OCI-LY1 (cell line): ENCODE results near the gene SLAMF1.

Experiments
- H2AFZ ChIP-seq: fragments of 200-600 bp; sonication (generic), shearing (Covaris generic); 2 replicates; pipeline ENCODE4 v1.6.0; 2014; ENCODE audit warnings: antibody characterized with exemption, mild to moderate bottlenecking, low read length
- H3F3A ChIP-seq: fragments of 200-600 bp; sonication (generic), shearing (Covaris generic); 2 replicates; pipeline ENCODE4 v1.6.0; 2014; ENCODE audit warnings: mild to moderate bottlenecking, antibody characterized with exemption, low read length, moderate library complexity; ENCODE audit not compliant: insufficient read depth
- H3K27ac ChIP-seq: fragments of 200-600 bp; sonication (generic); 2 replicates; pipeline ENCODE4 v1.5.1; 2014; ENCODE audit warnings: low read length, mixed run types, mild to moderate bottlenecking, low read depth; ENCODE audit not compliant: poor library complexity, severe bottlenecking
- H3K27me3 ChIP-seq: fragments of 200-600 bp; sonication (generic); 2 replicates; pipeline ENCODE4 v1.6.0; 2014; ENCODE audit warnings: antibody characterized with exemption, mild to moderate bottlenecking, low read length, moderate library complexity; ENCODE audit not compliant: insufficient read depth
- H3K36me3 ChIP-seq: fragments of 200-600 bp; sonication (generic); 2 replicates; pipeline ENCODE4 v1.6.1; 2014; ENCODE audit warnings: mild to moderate bottlenecking, antibody characterized with exemption, low read length, moderate library complexity, mixed read lengths; ENCODE audit not compliant: insufficient read depth
- H3K4me1 ChIP-seq: fragments of 200-600 bp; sonication (generic); 2 replicates; pipeline ENCODE4 v1.5.1; 2014; ENCODE audit warnings: mild to moderate bottlenecking, low read length, moderate library complexity; ENCODE audit not compliant: insufficient read depth, severe bottlenecking
- H3K4me2 ChIP-seq: fragments of 200-600 bp; sonication (generic), shearing (Covaris generic); 2 replicates; pipeline ENCODE4 v1.6.1; 2014; ENCODE audit warnings: low read length
- H3K4me3 ChIP-seq: fragments of 200-600 bp; sonication (generic); 2 replicates; pipeline ENCODE4 v1.5.1; 2014; ENCODE audit warnings: low read length, low read depth, mild to moderate bottlenecking, mixed read lengths; ENCODE audit not compliant: poor library complexity, severe bottlenecking
- H3K79me2 ChIP-seq: fragments of 200-600 bp; shearing (Covaris generic); 2 replicates; pipeline ENCODE4 v1.6.1; 2016; ENCODE audit warnings: mixed run types, low read length, mixed read lengths; ENCODE audit not compliant: insufficient read depth
- H3K9ac ChIP-seq: fragments of 200-600 bp; sonication (generic), shearing (Covaris generic); 2 replicates; pipeline ENCODE4 v1.6.1; 2014; ENCODE audit warnings: mild to moderate bottlenecking, low read length, mixed read lengths
- H3K9me2 ChIP-seq: fragments of 200-600 bp; sonication (generic), shearing (Covaris generic); 2 replicates; pipeline ENCODE4 v1.6.1; 2014; ENCODE audit warnings: low read depth, mild to moderate bottlenecking, low read length, mixed read lengths
- H3K9me3 ChIP-seq: fragments of 200-600 bp; shearing (Covaris generic); 2 replicates; pipeline ENCODE4 v1.6.1; 2014; ENCODE audit warnings: low read length, mixed read lengths
- H4K20me1 ChIP-seq: fragments of 200-600 bp; sonication (generic), shearing (Covaris generic); 2 replicates; pipeline ENCODE4 v1.6.0; 2016; ENCODE audit warnings: mild to moderate bottlenecking, low read length; ENCODE audit not compliant: insufficient read depth
- EZH2 ChIP-seq: fragments of 200-600 bp; sonication (generic), shearing (Covaris generic); IDR thresholded peaks from 2 replicates; pipeline ENCODE4 v1.8.0; 2017; ENCODE audit warnings: borderline replicate concordance, mixed run types, mild to moderate bottlenecking, antibody characterized with exemption, low read length, moderate library complexity, mixed read lengths
- TF ChIP-seq, protein P1 (sequence below): fragments of 200-600 bp; sonication (generic), shearing (Covaris generic); IDR thresholded peaks from 2 replicates; pipeline ENCODE4 v1.5.1; 2017; ENCODE audit warnings: mild to moderate bottlenecking, antibody characterized with exemption, low read length, moderate library complexity, mixed read lengths

The SLAMF1 gene

DNA sequence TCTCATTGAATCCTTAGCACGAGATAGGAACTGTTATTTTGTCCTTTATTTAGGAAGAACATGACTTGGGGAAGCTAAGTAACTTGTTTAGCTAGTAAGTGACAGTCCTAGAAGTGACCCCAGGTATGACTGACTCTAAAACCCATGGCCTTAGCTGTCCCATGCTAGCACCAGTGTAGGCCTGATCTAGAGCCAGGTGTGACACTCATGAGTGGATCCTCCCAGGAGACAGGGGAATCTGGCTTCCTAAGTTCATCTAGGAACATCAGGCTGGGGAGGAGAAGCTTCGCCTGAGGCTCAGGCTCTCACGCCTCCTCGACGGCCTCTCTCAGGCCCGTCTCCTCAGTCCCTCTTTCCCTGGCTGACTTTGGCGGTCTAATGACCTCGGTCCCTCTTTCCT lies 33.6 kb upstream of the SLAMF1 start:
- TF ChIP-seq EZH2, result no peak
- TF ChIP-seq, protein P1, sequence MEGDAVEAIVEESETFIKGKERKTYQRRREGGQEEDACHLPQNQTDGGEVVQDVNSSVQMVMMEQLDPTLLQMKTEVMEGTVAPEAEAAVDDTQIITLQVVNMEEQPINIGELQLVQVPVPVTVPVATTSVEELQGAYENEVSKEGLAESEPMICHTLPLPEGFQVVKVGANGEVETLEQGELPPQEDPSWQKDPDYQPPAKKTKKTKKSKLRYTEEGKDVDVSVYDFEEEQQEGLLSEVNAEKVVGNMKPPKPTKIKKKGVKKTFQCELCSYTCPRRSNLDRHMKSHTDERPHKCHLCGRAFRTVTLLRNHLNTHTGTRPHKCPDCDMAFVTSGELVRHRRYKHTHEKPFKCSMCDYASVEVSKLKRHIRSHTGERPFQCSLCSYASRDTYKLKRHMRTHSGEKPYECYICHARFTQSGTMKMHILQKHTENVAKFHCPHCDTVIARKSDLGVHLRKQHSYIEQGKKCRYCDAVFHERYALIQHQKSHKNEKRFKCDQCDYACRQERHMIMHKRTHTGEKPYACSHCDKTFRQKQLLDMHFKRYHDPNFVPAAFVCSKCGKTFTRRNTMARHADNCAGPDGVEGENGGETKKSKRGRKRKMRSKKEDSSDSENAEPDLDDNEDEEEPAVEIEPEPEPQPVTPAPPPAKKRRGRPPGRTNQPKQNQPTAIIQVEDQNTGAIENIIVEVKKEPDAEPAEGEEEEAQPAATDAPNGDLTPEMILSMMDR, result no peak
- Histone ChIP-seq H2AFZ (no peak overlapping the region), H3K27me3 (no peaks in the 10 kb centered on the region), H4K20me1 (no peaks in the 10 kb centered on the region), H3K4me2 (no peak overlapping the region), H3K9ac (no peak overlapping the region), H3K9me2 (no peaks in the 10 kb centered on the region), H3K9me3 (no peaks in the 10 kb centered on the region), H3K79me2 (no peaks in the 10 kb centered on the region), H3F3A (peaks cover 12% of the 10 kb centered on the region), H3K4me1 (peaks cover 11% of the 10 kb centered on the region), H3K27ac (no peak overlapping the region), H3K36me3 (peaks cover 72% of the 10 kb centered on the region), H3K4me3 (no peak overlapping the region)

DNA sequence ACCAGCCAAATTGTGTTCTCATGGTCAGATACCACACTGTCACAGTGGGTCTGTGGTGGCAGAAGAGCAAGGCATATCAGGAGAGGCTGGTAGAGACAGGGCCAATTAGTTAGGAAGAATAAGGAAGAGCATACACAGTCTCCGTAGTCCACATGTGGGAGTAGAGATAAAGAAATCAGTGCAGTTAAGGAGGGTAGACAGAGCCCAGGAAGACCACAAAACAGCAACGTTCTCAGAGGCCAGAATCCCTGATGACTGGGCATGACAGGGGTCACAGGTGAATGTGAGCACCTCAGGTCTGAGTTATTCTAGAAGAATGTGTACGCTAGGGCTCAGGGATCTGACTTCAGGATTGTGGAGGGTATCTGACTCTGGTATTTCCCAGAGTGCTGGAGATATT lies 33.0 kb upstream of the SLAMF1 start:
- H3K4me1 ChIP-seq, result peaks cover 16% of the 10 kb centered on the region
- H3K4me2 ChIP-seq, result no peak overlapping the region
- no peaks in the 10 kb centered on the region for H3K27me3 ChIP-seq
- no peaks in the 10 kb centered on the region for H3K9me2 ChIP-seq
- no peak overlapping the region for H2AFZ ChIP-seq
- H3K27ac ChIP-seq, result no peak overlapping the region
- H3K4me3 ChIP-seq, result no peak overlapping the region
- H3K9me3 ChIP-seq, result no peaks in the 10 kb centered on the region
- H3F3A ChIP-seq, result peaks cover 12% of the 10 kb centered on the region
- peaks cover 69% of the 10 kb centered on the region for H3K36me3 ChIP-seq
- no peaks in the 10 kb centered on the region for H3K79me2 ChIP-seq
- no peak overlapping the region for H3K9ac ChIP-seq
- no peak for TF ChIP-seq EZH2
- TF ChIP-seq, protein P1, result no peak
- H4K20me1 ChIP-seq, result no peaks in the 10 kb centered on the region

DNA sequence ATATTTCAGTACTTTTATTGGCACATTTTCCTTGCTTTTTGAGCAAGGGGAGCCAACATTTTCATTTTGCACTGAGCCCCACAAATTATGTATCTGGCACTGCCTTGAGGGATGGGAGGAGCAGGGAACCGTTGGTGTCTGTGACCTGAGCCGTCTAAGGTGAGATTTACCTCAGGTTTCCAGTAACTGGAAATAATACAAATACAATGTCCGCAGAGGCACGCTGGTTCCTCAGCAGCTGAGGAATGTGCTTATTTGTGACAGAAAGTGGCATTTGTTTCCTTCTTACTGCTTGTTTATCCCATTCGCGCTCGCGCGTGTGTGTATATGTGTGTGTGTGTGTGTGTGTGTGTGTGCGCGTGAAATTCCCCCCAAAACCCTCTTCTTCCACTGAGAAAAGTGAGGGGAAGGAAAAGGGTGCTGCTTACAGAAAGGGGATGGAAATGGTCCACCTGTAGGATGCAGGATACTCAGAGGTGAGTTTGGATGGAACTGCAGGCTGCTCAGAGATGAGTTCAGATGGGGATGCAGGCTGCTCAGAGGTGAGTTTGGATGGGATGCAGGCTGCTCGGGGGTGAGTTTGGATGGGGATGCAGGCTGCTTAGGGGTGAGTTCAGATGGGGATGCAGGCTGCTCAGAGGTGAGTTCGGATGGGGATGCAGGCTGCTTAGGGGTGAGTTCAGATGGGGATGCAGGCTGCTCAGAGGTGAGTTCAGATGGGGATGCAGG lies 30.2 kb upstream of the SLAMF1 start:
- Histone ChIP-seq H3F3A (peaks cover 7% of the 10 kb centered on the region), H3K4me1 (peaks cover 44% of the 10 kb centered on the region), H3K27ac (peak overlapping the region; percentile 27), H4K20me1 (no peaks in the 10 kb centered on the region), H3K27me3 (no peaks in the 10 kb centered on the region), H3K4me3 (no peak overlapping the region), H3K9me3 (no peaks in the 10 kb centered on the region), H3K79me2 (no peaks in the 10 kb centered on the region), H3K4me2 (no peak overlapping the region), H3K36me3 (peaks cover 41% of the 10 kb centered on the region), H3K9ac (no peak overlapping the region), H3K9me2 (no peaks in the 10 kb centered on the region), H2AFZ (no peak overlapping the region)
- TF ChIP-seq, protein P1, result no peak
- TF ChIP-seq EZH2, result no peak
